GM21825 (cell line): Measurements from ENCODE around the gene ITGB6.

Experiments used
- ATAC-seq: cut with Tn5 transposase; IDR thresholded peaks from one replicate; pipeline ENCODE4 v1.9.1; 2021; ENCODE audit warnings: mild to moderate bottlenecking, moderate library complexity; ENCODE audit not compliant: unreplicated experiment

ITGB6 gene

DNA sequence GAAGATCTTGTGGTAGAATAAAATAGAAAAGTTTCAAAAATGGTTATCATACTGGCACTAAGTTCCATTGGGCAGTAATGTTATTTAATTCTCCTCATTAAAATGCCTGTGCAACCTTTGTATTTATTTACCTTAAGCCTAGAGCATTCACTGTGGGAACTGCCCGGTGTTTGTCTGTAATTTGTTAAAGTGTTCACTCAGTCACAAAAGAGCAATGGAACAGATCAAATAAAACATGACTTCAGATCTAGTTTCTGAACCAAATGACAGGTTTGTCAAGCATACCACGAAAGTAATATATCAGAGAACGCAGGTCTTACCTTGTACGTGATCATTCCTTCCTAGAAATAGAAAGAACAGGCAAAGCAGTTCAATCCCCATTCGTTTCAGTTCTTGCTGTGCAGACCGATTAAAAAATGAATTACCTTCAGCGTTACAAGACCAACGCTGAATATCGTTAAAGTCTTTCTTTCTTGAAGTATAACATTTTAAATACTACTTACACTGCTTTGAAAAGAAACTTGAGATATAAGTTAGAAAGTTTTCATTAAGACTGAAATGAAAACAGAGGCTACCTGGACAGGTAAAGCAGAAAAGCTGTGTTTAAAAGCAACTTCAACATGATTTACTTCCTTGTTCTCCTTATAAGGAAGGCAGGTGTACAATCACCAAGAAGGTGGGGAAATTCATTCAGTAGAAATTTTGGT, at the start of gene ITGB6:
Gene ITGB6 (minus strand): TSS at position 590 of the 707 bp plus-strand sequence. CDS start 209 bp downstream, at position 381.
- no peak for ATAC-seq

DNA sequence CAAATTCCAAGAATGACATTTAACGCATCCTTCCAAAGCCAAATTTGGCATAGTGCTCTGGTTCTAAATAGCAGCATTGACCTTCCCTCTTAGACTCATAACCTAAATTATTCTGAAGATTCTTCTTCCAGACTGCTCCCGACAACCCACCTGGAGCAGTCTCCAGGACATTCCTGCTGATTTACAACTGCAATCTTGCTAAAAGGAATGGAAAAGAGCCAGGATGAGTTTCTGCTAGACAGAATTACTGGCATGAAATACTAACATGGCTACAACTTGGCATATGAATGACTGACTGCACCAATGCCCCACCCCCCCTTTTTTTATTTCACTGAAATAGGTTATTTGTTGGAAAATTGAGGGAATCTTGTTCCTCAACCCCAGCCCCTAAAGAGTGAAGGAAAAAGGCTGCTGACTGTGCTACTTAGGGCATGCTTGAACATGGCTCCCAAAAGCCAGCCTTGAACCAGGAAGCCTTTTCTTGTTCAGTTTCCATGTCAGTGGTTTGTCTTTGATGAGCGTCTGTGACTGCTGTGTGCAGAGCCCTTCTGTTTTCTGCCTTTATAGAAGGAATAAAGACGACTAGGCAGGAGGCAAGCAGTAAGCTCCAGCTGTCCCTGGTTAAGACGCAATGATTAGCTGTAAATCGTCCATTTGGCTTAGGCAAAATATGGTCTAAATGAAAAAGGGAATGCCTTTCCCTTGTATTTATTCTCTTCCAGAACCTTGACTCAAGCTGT, 47.4 kb upstream of the ITGB6 start:
- no peak for ATAC-seq

DNA sequence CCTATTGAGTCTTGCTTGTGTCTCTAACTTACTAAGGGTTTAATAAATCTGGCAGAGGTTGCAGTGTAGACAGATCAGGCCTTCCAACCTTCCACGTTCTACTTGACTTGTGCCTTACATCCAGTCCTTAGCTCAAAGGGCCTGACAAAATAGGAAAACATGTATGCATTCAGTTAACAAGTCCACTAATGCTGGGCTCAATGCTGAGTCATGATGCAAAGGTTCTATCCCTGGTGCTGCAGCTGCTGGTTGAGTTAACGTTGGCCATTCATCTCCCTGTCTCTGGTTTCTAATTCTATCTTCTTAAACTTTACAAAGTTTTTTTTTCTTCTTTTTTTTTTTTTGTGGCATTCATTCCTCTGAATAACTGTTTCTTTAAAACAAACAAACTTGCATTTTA, 46.3 kb upstream of the ITGB6 start:
- no peak for ATAC-seq

GRCh38 chr2:160245614-160246155, 45.6 kb upstream of the ITGB6 start:
- ATAC-seq, result no peak

- ATAC-seq, result no peak
Observed at GRCh38 chr2:160242893-160243564, 43.0 kb upstream of the ITGB6 start.

DNA sequence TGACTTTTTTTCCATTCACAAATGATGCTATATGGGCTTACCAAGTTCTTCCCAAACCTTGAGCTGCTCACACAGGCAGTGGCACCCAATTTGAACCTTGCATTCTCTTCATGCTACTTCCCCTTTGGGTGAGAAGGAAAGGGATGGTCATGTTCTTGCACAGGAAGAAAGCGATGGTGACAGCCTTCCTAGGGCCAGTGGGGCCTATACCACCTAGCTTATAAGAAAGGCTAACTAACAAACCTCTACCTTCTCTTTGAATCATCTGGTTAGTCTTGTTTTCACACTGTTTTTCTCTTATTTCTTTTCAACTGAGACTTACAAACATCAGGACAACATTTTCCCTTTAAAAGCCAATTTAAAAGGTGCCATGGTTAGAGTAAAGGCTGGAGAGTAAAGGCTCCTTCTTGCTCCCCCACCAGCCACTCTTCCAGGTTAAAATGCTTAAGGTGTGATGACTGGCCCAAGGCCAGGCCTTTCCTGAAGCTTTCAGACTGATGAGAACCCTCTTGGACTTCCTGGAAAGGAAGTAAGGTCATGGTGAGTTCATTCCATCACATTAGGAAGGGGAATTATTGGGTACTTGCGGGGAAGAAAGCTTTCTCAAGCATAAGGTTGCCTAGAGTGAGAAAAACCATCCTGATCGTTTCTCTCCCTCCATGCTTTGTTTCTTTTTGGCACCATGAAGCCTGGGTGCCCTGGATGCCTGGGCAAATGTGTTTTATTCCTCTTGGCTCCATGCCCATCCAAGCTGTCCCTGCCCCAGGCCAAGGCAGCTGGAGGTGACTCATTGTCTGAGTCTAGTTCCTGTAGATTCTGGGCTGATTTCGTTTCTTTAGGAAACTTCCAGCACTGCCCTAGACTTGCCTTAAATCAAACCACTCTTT, 41.4 kb upstream of the ITGB6 start:
- no peak for ATAC-seq

GRCh38 chr2:160239436-160239835, 39.4 kb upstream of the ITGB6 start:
- no peak for ATAC-seq

GRCh38 chr2:160238392-160238791, 38.3 kb upstream of the ITGB6 start:
- ATAC-seq, result no peak

- ATAC-seq, result no peak
Observed at GRCh38 chr2:160232905-160233475, 32.9 kb upstream of the ITGB6 start.

DNA sequence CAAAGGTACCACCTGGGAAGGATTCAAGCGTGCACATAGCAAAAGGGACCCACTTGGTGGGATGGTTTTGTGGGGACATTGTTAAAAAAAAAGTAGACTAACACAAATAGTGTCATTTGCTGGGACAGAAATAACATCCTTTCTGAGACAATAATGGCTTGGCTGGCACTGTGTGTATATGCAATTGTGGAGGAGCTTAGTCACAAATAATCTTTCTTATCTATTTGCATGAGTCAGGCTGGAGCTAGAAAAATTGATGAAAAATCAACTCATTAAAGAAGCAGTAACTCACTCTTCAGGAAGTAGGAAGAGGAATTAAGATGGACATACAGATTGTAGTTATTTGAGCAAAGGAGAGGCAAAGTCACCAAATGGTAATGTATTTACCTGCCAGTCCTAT, 29.5 kb upstream of the ITGB6 start:
- no peak for ATAC-seq

GRCh38 chr2:160228141-160228917, 28.3 kb upstream of the ITGB6 start:
- ATAC-seq, result no peak

DNA sequence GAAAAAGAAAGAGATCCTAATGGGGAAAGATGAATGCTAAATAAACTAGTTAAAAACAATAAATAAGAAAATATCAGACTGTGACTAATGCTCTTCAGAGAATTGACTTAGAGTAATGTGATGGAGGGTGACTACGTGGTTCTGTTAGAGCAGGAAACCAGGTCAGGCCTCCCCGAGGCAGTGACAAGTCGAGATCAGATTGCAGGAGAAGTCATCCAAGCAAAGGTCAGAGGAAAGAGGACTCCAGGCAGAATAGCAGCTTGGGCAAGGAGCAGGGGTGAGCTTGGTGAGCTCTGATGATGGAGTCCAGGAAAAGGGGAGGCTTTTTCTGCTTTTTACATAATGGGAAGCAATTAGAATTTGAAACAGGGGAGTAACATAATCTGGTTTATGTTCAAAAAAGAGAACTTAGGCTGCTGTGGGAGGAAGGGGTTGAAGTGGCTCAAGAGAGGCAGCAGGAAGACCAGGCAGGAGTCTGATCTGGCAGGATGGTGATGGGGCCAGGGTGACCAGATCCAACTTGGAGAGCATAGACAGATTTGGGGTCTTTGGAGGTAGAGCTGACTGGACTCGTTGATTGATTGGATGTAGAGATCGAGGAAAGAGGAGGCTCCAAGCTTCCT, 27.3 kb upstream of the ITGB6 start:
- no peak for ATAC-seq

GRCh38 chr2:160226367-160226766, 26.3 kb upstream of the ITGB6 start:
- ATAC-seq, result no peak

DNA sequence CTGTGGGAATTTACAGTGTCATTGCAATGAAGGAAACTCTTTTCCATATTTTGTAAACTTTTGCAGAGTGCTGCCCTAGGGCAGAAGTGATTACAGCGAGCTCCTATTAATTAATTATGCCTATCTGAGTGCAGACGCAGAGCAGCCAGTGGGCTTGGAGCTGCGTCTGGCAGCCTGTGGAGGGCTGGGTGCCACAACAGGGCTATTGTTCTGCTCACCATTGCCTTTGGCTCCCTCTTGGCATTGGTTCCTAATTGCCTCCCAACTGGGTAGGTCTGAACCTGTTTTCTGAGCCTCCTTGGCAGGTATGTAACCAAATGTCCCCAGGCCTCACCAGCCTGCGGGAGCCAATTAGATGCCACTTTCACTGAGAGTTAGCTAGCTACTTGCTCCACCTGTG, 25.6 kb upstream of the ITGB6 start:
- ATAC-seq, result no peak

- ATAC-seq, result peak; percentile 5
Observed at GRCh38 chr2:160224507-160224906, 24.4 kb upstream of the ITGB6 start.

GRCh38 chr2:160224060-160224459, 24.0 kb upstream of the ITGB6 start:
- ATAC-seq, result peak; percentile 94

GRCh38 chr2:160223560-160223959, 23.5 kb upstream of the ITGB6 start:
- no peak for ATAC-seq

DNA sequence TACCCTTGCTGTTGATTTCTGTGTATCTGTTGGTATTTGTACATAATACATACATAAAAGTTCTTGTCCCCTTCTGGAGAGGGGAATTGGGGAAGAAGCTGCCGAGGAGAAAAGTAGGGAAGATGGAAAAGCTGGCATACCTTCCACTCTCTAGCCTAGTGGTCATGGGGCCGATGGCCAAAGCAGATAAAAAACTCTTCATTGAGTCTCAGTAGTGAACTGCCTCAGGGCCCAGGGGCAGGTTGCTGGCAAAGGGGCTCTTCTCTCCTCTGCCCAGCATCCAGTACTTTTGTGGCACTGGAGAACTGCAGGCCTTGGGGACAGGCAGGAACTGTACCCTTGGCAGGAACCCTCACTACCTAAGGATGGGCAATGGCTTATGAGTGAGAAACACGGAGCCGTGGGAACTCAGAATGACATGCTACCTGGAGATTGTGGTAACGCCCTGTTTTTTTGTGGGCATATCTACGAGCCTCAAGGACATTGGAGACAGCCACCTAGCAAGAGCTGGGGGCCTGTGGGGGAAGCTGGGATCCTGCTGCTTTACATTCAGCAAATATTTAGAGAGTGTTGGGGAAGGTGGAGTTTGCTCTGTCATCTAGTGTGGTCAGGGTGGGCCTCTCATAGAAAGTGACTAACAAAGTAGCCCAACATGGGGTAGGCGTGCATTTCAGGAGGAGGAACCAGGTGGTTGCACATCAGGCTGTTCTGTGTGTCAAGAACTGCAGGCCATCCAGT, 22.6 kb upstream of the ITGB6 start:
- no peak for ATAC-seq
